OCI-LY3 (cell line): ENCODE data around the gene TCF25.
A peak's percentile ranks its signal among the peaks of the same experiment; 100 is the strongest.

Experiments
- H2AFZ ChIP-seq: fragments of 200-600, 300-600 bp; shearing (Covaris generic); 2 replicates; pipeline ENCODE4 v1.6.0; 2014; ENCODE audit warnings: antibody characterized with exemption, low read depth, low read length
- H3K27ac ChIP-seq: fragments of 200-600, 300-600 bp; sonication (generic); 2 replicates; pipeline ENCODE4 v1.5.1; 2014; ENCODE audit warnings: mild to moderate bottlenecking, low read length, moderate library complexity, mixed read lengths
- H3K27me3 ChIP-seq: fragments of 200-600, 300-600 bp; sonication (generic); 2 replicates; pipeline ENCODE4 v1.6.1; 2014; ENCODE audit warnings: low read depth, low read length, mixed read lengths
- H3K36me3 ChIP-seq: fragments of 200-600, 300-600 bp; sonication (generic); replicated peaks from 2 replicates; pipeline ENCODE3; 2014; ENCODE audit warnings: low read depth, low read length, mixed read lengths
- H3K4me1 ChIP-seq: fragments of 300-600, 200-600 bp; sonication (generic); 2 replicates; pipeline ENCODE4 v1.6.1; 2014; ENCODE audit warnings: low read length, mixed read lengths
- H3K4me2 ChIP-seq: fragments of 200-600, 300-600 bp; sonication (generic); 2 replicates; pipeline ENCODE4 v1.6.1; 2014; ENCODE audit warnings: low read length, mixed read lengths
- H3K4me3 ChIP-seq: fragments of 300-600, 200-600 bp; sonication (generic); 2 replicates; pipeline ENCODE4 v1.5.1; 2014; ENCODE audit warnings: antibody characterized with exemption, mild to moderate bottlenecking, low read length, moderate library complexity
- H3K79me2 ChIP-seq: fragments of 300-600, 200-600 bp; shearing (Covaris generic); 2 replicates; pipeline ENCODE4 v1.6.1; 2014; ENCODE audit warnings: mild to moderate bottlenecking, low read length, mixed read lengths
- H3K9ac ChIP-seq: fragments of 300-600, 200-600 bp; shearing (Covaris generic); 2 replicates; pipeline ENCODE4 v1.6.0; 2014; ENCODE audit warnings: mild to moderate bottlenecking, low read length, moderate library complexity
- H3K9me3 ChIP-seq: fragments of 200-600, 300-600 bp; shearing (Covaris generic); 2 replicates; pipeline ENCODE4 v1.6.1; 2014; ENCODE audit warnings: low read length, mixed read lengths; ENCODE audit not compliant: insufficient read depth
- H4K20me1 ChIP-seq: fragments of 200-600, 300-600 bp; sonication (generic); 2 replicates; pipeline ENCODE4 v1.6.1; 2016; ENCODE audit warnings: low read length, mixed read lengths; ENCODE audit not compliant: insufficient read depth
- CTCF ChIP-seq: fragments of 200-600, 300-600 bp; sonication (generic); IDR thresholded peaks from 2 replicates; pipeline ENCODE4 v1.5.1; 2014; ENCODE audit warnings: antibody characterized with exemption, low read length, low read depth
- EZH2phosphoT487 ChIP-seq: fragments of 200-600 bp; shearing (Covaris generic); IDR thresholded peaks from 2 replicates; pipeline ENCODE4 v1.6.1; 2018; ENCODE audit warnings: antibody characterized with exemption, mixed run types, low read depth

The TCF25 gene

GRCh38 chr16:89855301-89855945 is 18.0 kb upstream of the TCF25 start:
- Histone ChIP-seq H3K4me2 (peak overlapping the region; percentile 25), H3K4me3 (no peak overlapping the region), H3K9me3 (no peaks in the 10 kb centered on the region), H3K27me3 (peaks cover 27% of the 10 kb centered on the region), H3K9ac (no peak overlapping the region), H3K79me2 (no peaks in the 10 kb centered on the region), H4K20me1 (no peaks in the 10 kb centered on the region), H3K4me1 (peaks cover 8% of the 10 kb centered on the region), H2AFZ (no peak overlapping the region), H3K36me3 (no peaks in the 10 kb centered on the region), H3K27ac (no peak overlapping the region)
- TF ChIP-seq CTCF, result no peak
- no peak for TF ChIP-seq EZH2phosphoT487

- H3K36me3 ChIP-seq, result no peaks in the 10 kb centered on the region
- H4K20me1 ChIP-seq, result no peaks in the 10 kb centered on the region
- no peak overlapping the region for H3K27ac ChIP-seq
- peaks cover 29% of the 10 kb centered on the region for H3K27me3 ChIP-seq
- H3K4me2 ChIP-seq, result peak overlapping the region; percentile 25
- TF ChIP-seq EZH2phosphoT487 (no peak), CTCF (no peak)
- no peak overlapping the region for H3K4me3 ChIP-seq
- no peaks in the 10 kb centered on the region for H3K79me2 ChIP-seq
- no peaks in the 10 kb centered on the region for H3K9me3 ChIP-seq
- H2AFZ ChIP-seq, result no peak overlapping the region
- H3K4me1 ChIP-seq, result peaks cover 12% of the 10 kb centered on the region
- no peak overlapping the region for H3K9ac ChIP-seq
Measured at GRCh38 chr16:89855986-89856385, 17.4 kb upstream of the TCF25 start.

- Histone ChIP-seq H3K27ac (no peak overlapping the region), H3K9ac (no peak overlapping the region), H3K9me3 (no peaks in the 10 kb centered on the region), H3K27me3 (peaks cover 36% of the 10 kb centered on the region), H2AFZ (no peak overlapping the region), H3K36me3 (no peaks in the 10 kb centered on the region), H3K79me2 (no peaks in the 10 kb centered on the region), H3K4me3 (no peak overlapping the region), H3K4me2 (no peak overlapping the region), H3K4me1 (peaks cover 26% of the 10 kb centered on the region), H4K20me1 (no peaks in the 10 kb centered on the region)
- TF ChIP-seq EZH2phosphoT487 (no peak), CTCF (no peak)
Measured at GRCh38 chr16:89858973-89859614, 14.3 kb upstream of the TCF25 start.

GRCh38 chr16:89859615-89860007 is 13.8 kb upstream of the TCF25 start:
- Histone ChIP-seq H4K20me1 (no peaks in the 10 kb centered on the region), H3K9ac (no peak overlapping the region), H3K4me1 (peaks cover 31% of the 10 kb centered on the region), H3K79me2 (no peaks in the 10 kb centered on the region), H3K9me3 (no peaks in the 10 kb centered on the region), H3K27ac (no peak overlapping the region), H3K4me3 (no peak overlapping the region), H2AFZ (no peak overlapping the region), H3K36me3 (no peaks in the 10 kb centered on the region), H3K27me3 (peaks cover 36% of the 10 kb centered on the region), H3K4me2 (no peak overlapping the region)
- TF ChIP-seq EZH2phosphoT487 (no peak), CTCF (no peak)
